ENCODE measurements around the gene HPS6.
A peak's percentile ranks its signal among the peaks of the same experiment; 100 is the strongest.

HPS6 gene

GRCh38 chr10:102072673-102073527 lies 7.8 kb downstream of the HPS6 start:
- peak; percentile 96 for TF ChIP-seq CTCF (IDR thresholded peaks at IDR 0.05; ENCODE audit: insufficient read depth, missing control alignments)
- peak; percentile 70 for DNase-seq (ENCODE audit: insufficient read length, low spot score)
- FAIRE-seq: peak; percentile 63

- FAIRE-seq: no peak
- no peak for DNase-seq (ENCODE audit: insufficient read length, low spot score)
Measured at GRCh38 chr10:102083541-102083940, 18.4 kb downstream of the HPS6 start.

GRCh38 chr10:102085336-102085735 lies 20.2 kb downstream of the HPS6 start:
- DNase-seq (ENCODE audit: insufficient read length, low spot score) (no peak), FAIRE-seq (no peak)
- no peak for TF ChIP-seq CTCF (IDR thresholded peaks at IDR 0.05; ENCODE audit: insufficient read depth, missing control alignments)

More at GRCh38 chr10:102083541-102083940, 18.4 kb downstream of the HPS6 start:
- TF ChIP-seq CTCF (IDR thresholded peaks at IDR 0.05; ENCODE audit: insufficient read depth, missing control alignments): no peak

GRCh38 chr10:102086196-102086595 lies 21.0 kb downstream of the HPS6 start:
- no peak for TF ChIP-seq CTCF (IDR thresholded peaks at IDR 0.05; ENCODE audit: insufficient read depth, missing control alignments)
- no peak for FAIRE-seq
- no peak for DNase-seq (ENCODE audit: insufficient read length, low spot score)

- no peak for FAIRE-seq
- TF ChIP-seq CTCF (IDR thresholded peaks at IDR 0.05; ENCODE audit: insufficient read depth, missing control alignments): no peak
- DNase-seq (ENCODE audit: insufficient read length, low spot score): no peak
Measured at GRCh38 chr10:102090772-102091171, 25.6 kb downstream of the HPS6 start.

- no peak for TF ChIP-seq CTCF (IDR thresholded peaks at IDR 0.05; ENCODE audit: insufficient read depth, missing control alignments)
- DNase-seq (ENCODE audit: insufficient read length, low spot score) (no peak), FAIRE-seq (no peak)
Measured at GRCh38 chr10:102096449-102096848, 31.3 kb downstream of the HPS6 start.

- no peak for FAIRE-seq
- no peak for DNase-seq (ENCODE audit: insufficient read length, low spot score)
- no peak for TF ChIP-seq CTCF (IDR thresholded peaks at IDR 0.05; ENCODE audit: insufficient read depth, missing control alignments)
Measured at GRCh38 chr10:102101152-102101551, 36.0 kb downstream of the HPS6 start.

All from D721Med (cell line).